CD4-positive, alpha-beta T cell (primary cell): ENCODE data around the gene FYCO1. TPM values are rescaled to one million over a fixed set of nuclear protein-coding genes. Genes with fewer than 3 reads are reported as not detected.

Experiments
- ATAC-seq: fragments of 200-7000 bp; cut with Tn5 transposase; one replicate; pipeline ENCODE4 v1.10.0; 2022; ENCODE audit warnings: mild to moderate bottlenecking; ENCODE audit not compliant: poor library complexity
- CTCF ChIA-PET: fragments of 350-600 bp; sonication (Branson Sonifier 250); formaldehyde crosslinking; loops from one replicate; lab custom pipeline; 2021; ENCODE audit warnings: antibody characterized with exemption, inconsistent platforms; lab: Charles Lee
- POLR2A ChIA-PET: fragments of 350-600 bp; sonication (Branson Sonifier 250); formaldehyde crosslinking; loops from one replicate; lab custom pipeline; 2021; ENCODE audit warnings: antibody characterized with exemption, inconsistent platforms; lab: Charles Lee
- DNase-seq, 14 experiments: peaks; one replicate each; pipeline ENCODE4 v3.0.0-alpha.2; 2013 to 2020; ENCODE audit warnings: mixed read lengths in 2 of 14
- H3K27ac ChIP-seq, 2 donors: one replicate each; pipeline versions ENCODE4 v1.5.1 to v1.7.0; 2013; ENCODE audit warnings: low read length in 2 of 2, low read depth in 1 of 2, mild to moderate bottlenecking in 1 of 2
- H3K27me3 ChIP-seq, 2 experiments: 1 replicate in 1 of 2; 2 replicates in 1 of 2; pipeline versions ENCODE4 v1.6.1 to v1.7.0; 2013; ENCODE audit warnings: low read length in 2 of 2, control low read depth in 1 of 2, mild to moderate bottlenecking in 1 of 2, moderate library complexity in 1 of 2; ENCODE audit not compliant: insufficient read depth in 2 of 2, control insufficient read depth in 1 of 2
- H3K36me3 ChIP-seq: one replicate; pipeline ENCODE4 v1.6.1; 2013; ENCODE audit warnings: low read length, control low read depth; ENCODE audit not compliant: insufficient read depth
- H3K4me1 ChIP-seq: one replicate; pipeline ENCODE4 v1.6.1; 2013; ENCODE audit warnings: low read length, control low read depth; ENCODE audit not compliant: insufficient read depth
- H3K4me3 ChIP-seq: one replicate; pipeline ENCODE4 v1.5.1; 2013; ENCODE audit warnings: mild to moderate bottlenecking, low read length, moderate library complexity
- H3K9me3 ChIP-seq, 2 experiments: 1 replicate in 1 of 2; 2 replicates in 1 of 2; pipeline versions ENCODE4 v1.6.1 to v1.7.0; 2013; ENCODE audit warnings: low read length in 2 of 2, mild to moderate bottlenecking in 2 of 2, control low read depth in 1 of 2, moderate library complexity in 1 of 2; ENCODE audit not compliant: control insufficient read depth in 1 of 2, insufficient read depth in 1 of 2
- H3K27ac Mint-ChIP-seq: one replicate; pipeline ENCODE4 v1.8.0; 2020; ENCODE audit warnings: mixed read lengths
- H3K27me3 Mint-ChIP-seq: one replicate; pipeline ENCODE4 v1.8.0; 2021; ENCODE audit warnings: mixed read lengths
- H3K36me3 Mint-ChIP-seq: one replicate; pipeline ENCODE4 v1.8.0; 2021; ENCODE audit warnings: low read depth, mixed read lengths
- H3K4me1 Mint-ChIP-seq: one replicate; pipeline ENCODE4 v1.8.0; 2021; ENCODE audit warnings: low read depth, mixed read lengths
- H3K4me3 Mint-ChIP-seq: one replicate; pipeline ENCODE4 v1.8.0; 2020; ENCODE audit warnings: mild to moderate bottlenecking, mixed read lengths
- H3K9me3 Mint-ChIP-seq: one replicate; pipeline ENCODE4 v1.8.0; 2020; ENCODE audit warnings: mixed read lengths
- intact Hi-C, 2 experiments: fragments of 100-400 bp; cut with DNase I in 1 of 2; cut with micrococcal nuclease in 1 of 2; formaldehyde crosslinking; loops; one replicate each; pipeline versions ENCODE4 v1.15.1 to v1.9.0; 2023 to 2025; cut with DNase I, micrococcal nuclease
- total RNA-seq, 174 experiments: library from RNA in 2 of 174; stranded (reverse) in 2 of 174; gene quantifications; one replicate each; pipeline ENCODE4 v1.2.3 and lab custom pipeline; 2021 to 2026
- TF ChIP-seq, protein P1 (sequence below): fragments of 200-600 bp; IDR thresholded peaks from one replicate; pipeline ENCODE4 v1.8.0; 2022; ENCODE audit warnings: antibody characterized with exemption, mild to moderate bottlenecking

FYCO1 gene
- total RNA-seq, 2 experiments from 2014 or later, result 17.4 to 20.1 TPM

DNA sequence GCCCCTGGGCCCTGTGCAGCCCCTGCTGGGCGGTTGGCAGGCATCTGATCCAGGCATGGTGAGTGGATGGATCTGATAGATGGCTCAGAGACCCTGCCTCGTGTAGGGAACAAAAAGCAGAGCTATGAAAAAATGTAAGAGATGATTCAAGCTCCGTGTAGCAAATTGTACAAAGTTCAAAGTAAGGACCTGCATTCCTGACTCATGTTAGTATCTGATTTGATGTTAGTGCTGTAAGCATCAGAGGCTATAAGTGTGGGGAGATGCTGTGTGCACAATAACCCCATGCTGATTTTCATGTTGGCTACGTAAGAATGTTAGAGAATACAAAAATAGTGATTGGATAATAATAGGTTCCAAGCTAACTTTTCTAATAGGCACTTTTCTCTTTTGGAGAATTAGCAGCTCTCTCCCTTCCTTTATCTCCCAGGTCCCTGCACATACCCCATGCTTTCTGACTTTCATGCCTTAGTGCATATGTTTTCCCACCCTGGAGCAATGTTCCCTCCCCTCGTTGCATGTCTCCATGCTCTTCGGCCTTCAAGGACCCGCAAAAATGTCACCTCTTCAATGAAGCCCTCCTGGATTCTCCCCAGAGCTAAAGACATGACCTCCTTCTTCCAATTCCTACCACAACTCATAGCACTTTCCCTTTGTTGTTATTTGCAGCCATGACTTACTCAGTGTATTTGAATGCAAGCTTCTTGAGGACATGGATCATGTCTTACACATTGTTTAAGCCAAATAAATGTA lies 107.7 kb downstream of the FYCO1 start:
- Histone ChIP-seq H3K4me3 (no peak overlapping the region), H3K4me1 (peaks cover 15% of the 10 kb centered on the region), H3K27ac (no peak overlapping the region), H3K27me3 (no peaks in the 10 kb centered on the region), H3K9me3 (no peaks in the 10 kb centered on the region), H3K36me3 (no peaks in the 10 kb centered on the region)
- Mint-ChIP-seq H3K27ac (peak overlapping the region; percentile 2), H3K4me1 (peaks cover 53% of the 10 kb centered on the region), H3K27me3 (peaks cover 4% of the 10 kb centered on the region), H3K4me3 (peak overlapping the region; percentile 36), H3K9me3 (no peaks in the 10 kb centered on the region), H3K36me3 (no peaks in the 10 kb centered on the region)
- TF ChIP-seq, protein P1, sequence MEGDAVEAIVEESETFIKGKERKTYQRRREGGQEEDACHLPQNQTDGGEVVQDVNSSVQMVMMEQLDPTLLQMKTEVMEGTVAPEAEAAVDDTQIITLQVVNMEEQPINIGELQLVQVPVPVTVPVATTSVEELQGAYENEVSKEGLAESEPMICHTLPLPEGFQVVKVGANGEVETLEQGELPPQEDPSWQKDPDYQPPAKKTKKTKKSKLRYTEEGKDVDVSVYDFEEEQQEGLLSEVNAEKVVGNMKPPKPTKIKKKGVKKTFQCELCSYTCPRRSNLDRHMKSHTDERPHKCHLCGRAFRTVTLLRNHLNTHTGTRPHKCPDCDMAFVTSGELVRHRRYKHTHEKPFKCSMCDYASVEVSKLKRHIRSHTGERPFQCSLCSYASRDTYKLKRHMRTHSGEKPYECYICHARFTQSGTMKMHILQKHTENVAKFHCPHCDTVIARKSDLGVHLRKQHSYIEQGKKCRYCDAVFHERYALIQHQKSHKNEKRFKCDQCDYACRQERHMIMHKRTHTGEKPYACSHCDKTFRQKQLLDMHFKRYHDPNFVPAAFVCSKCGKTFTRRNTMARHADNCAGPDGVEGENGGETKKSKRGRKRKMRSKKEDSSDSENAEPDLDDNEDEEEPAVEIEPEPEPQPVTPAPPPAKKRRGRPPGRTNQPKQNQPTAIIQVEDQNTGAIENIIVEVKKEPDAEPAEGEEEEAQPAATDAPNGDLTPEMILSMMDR, result no peak
- ATAC-seq (no peak), DNase-seq (no peak)
- POLR2A ChIA-PET, result interaction anchor here (1.1 kb wide), 1 partner anchor 17 kb away, joined by 5 read pairs; no protein-coding TSS in a partner anchor
- intact Hi-C loops, result loop anchor here in 1 of 2 experiments (5.0 kb wide), 1 partner anchor 46 kb away; the partner anchor contains the start of gene LZTFL1
- CTCF ChIA-PET, result no interaction called here

DNA sequence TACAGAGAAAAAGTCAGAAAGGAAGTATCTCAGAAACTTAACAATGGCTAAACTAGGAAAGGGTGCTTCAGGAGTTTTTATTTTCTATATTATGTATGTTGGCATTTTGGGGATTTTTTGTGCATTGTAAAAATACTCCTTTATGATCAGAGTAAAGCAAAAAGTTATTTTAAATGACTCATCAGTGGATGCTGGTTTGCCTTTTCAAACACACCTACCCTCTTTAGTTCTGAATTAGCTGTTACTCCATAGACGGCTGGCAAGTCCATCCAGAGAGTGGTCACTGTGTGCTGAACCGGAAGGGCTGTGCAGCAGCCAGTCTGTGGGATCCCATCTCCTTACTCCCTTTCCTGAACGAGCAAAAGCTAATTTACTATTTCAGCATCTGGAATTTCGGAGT lies 108.3 kb downstream of the FYCO1 start:
- H3K36me3 Mint-ChIP-seq, result no peaks in the 10 kb centered on the region
- POLR2A ChIA-PET, result interaction anchor here (1.1 kb wide), 1 partner anchor 17 kb away, joined by 5 read pairs; no protein-coding TSS in a partner anchor
- DNase-seq (no peak), ATAC-seq (no peak)
- intact Hi-C loops, result loop anchor here in 1 of 2 experiments (5.0 kb wide), 1 partner anchor 45 kb away; the partner anchor contains the start of gene LZTFL1
- H3K4me3 Mint-ChIP-seq, result peak overlapping the region; percentile 36
- TF ChIP-seq, protein P1, result no peak
- peaks cover 4% of the 10 kb centered on the region for H3K27me3 Mint-ChIP-seq
- Histone ChIP-seq H3K9me3 (no peaks in the 10 kb centered on the region), H3K4me1 (peaks cover 11% of the 10 kb centered on the region), H3K4me3 (no peak overlapping the region), H3K27ac (no peak overlapping the region), H3K27me3 (no peaks in the 10 kb centered on the region), H3K36me3 (no peaks in the 10 kb centered on the region)
- H3K4me1 Mint-ChIP-seq, result peaks cover 46% of the 10 kb centered on the region
- no peaks in the 10 kb centered on the region for H3K9me3 Mint-ChIP-seq
- CTCF ChIA-PET, result interaction anchor here (1.4 kb wide), 1 partner anchor 126 kb away, joined by 3 read pairs; no protein-coding TSS in a partner anchor
- peak overlapping the region; percentile 1 for H3K27ac Mint-ChIP-seq

- Mint-ChIP-seq H3K9me3 (no peaks in the 10 kb centered on the region), H3K4me1 (peaks cover 41% of the 10 kb centered on the region), H3K4me3 (peak within 1 kb of the TSS; percentile 36), H3K27me3 (no peaks in the 10 kb centered on the region), H3K27ac (peak within 1 kb of the TSS; percentile 52), H3K36me3 (no peaks in the 10 kb centered on the region)
- peak; percentile 72 for ATAC-seq
- Histone ChIP-seq H3K27ac (no peak within 1 kb of the TSS), H3K4me3 (no peak within 1 kb of the TSS), H3K9me3 (no peaks in the 10 kb centered on the region), H3K27me3 (no peaks in the 10 kb centered on the region), H3K4me1 (peaks cover 17% of the 10 kb centered on the region), H3K36me3 (no peaks in the 10 kb centered on the region)
- ChIA-PET CTCF (interaction anchor here (1.4 kb wide), 1 partner anchor 125 kb away, joined by 3 read pairs; no protein-coding TSS in a partner anchor), POLR2A (interaction anchor here (1.0 kb wide), 1 partner anchor 29 kb away, joined by 3 read pairs; no protein-coding TSS in a partner anchor)
- TF ChIP-seq, protein P1, result no peak
- intact Hi-C loops, result loop anchor here in 1 of 2 experiments (5.0 kb wide), 1 partner anchor 44 kb away; the partner anchor contains the start of gene LZTFL1
- peak in 3 of 14 experiments; percentile 12 to 51 (median 46) for DNase-seq
These were observed 109.5 kb downstream of the FYCO1 start, which contains the start of gene CCR9 for GRCh38 chr3:45885979-45886705. CCR9 (plus strand) TSS chr3:45886543; CDS start chr3:45894934, 8,391 bp downstream.
